HG02759 (cell line): Measurements from ENCODE around the gene GALNT17.

ENCODE experiments used
- ATAC-seq: cut with Tn5 transposase; IDR thresholded peaks from one replicate; pipeline ENCODE4 v1.9.1; 2021; ENCODE audit warnings: mild to moderate bottlenecking, moderate library complexity; ENCODE audit not compliant: unreplicated experiment

Gene GALNT17

DNA sequence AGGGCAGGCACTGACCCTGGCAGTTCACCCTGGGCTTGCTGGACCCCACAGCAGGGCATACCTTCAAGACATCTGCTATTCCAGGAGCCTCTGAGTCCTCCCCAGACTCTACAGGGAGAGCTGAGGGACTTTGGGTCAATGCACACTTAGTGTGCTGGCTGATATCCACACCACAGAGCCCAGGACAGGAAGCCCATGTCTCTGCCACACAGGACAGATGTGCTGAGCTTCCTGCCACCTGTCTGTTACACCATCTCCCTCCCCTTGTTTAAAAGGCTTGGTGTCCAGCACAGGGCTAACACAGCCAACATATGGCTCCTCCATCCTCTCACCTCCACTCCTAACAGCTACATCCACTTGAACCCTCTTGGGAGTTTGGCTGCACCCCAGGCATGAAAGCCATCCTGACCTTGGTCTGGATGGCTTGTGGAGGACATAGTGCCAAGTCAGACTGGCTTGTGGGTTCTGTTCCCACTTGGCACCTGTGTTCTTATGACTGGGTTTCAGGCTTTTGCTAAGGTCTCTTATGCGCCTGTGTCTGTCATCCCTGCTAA is 529.8 kb downstream of the GALNT17 start:
- no peak for ATAC-seq

DNA sequence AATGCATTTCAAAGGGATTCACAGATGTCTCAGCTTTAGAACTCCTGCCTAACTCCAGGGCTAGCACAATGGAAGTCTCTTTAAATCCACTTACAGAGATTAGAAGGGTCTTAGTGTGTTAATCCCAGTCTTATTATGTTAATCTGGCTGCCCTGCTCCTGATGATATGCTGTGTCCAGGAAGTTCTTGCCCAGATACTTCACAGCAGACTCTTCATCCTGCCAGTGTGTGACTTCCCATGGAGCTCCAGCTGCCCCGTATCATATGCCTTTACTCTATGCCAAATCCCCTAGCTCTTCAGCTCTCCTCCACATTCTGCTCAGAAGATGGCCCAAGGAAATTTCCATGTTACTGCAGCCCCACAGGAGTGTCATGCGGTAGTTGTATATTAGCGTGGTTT is 533.8 kb downstream of the GALNT17 start:
- ATAC-seq = no peak

DNA sequence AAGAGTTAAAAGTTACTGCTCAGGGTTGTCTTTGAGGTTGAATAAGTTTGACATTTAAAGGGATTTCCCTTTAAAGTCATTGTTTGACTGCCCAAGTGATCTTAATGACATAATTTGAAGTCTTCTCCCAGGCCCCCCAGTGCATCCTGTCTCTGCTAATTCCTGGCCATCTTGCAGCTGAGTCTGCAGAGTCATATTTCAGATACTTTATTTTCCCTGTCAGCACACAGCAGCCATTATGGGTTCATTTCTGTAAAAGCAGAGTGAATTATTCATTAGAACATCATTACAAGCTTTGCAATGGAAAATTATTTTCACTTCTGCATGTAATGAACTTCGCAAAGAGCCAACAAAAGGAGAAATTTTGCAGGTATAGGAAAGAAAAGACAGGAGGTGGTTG is 536.6 kb downstream of the GALNT17 start:
- ATAC-seq = no peak

DNA sequence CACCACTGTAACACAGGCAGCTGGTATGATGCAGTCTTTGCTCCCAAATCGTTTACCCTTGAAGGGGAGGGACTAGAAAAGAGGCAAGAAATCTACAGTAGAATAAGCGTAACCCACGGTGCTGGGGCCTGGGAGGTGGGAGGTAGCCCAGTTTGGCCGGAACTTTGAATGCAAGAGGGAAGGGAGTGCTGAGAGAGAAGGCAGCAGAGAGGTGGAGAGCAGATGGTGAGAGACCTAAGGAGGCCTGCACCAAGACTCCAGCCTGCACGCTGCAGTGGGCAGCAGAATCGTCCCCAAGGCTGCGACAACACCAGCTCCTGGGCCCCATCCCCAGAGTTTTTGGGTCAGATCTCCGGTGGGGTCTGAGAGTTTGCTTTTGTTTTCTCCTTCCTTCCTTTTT is 547.5 kb downstream of the GALNT17 start:
- ATAC-seq = no peak

DNA sequence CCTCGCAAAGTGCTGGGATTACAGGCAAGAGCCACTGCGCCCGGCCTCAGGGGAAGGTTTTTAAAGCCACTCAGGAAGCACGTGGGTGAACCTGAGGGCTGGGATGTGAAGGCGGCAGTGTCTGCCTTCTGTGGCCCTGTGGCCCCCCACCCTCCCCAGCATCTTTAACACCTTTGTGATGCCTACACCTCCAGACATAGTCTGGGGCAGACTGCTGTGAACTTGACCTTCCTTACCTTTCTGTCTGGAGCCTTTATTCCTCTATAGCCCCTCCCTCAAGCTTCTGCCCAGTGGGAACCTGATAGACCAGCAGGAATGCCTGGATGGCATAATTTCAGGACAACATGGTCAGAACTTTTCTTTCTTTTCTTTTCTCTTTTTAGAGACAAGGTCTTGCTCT is 550.2 kb downstream of the GALNT17 start:
- no peak for ATAC-seq

DNA sequence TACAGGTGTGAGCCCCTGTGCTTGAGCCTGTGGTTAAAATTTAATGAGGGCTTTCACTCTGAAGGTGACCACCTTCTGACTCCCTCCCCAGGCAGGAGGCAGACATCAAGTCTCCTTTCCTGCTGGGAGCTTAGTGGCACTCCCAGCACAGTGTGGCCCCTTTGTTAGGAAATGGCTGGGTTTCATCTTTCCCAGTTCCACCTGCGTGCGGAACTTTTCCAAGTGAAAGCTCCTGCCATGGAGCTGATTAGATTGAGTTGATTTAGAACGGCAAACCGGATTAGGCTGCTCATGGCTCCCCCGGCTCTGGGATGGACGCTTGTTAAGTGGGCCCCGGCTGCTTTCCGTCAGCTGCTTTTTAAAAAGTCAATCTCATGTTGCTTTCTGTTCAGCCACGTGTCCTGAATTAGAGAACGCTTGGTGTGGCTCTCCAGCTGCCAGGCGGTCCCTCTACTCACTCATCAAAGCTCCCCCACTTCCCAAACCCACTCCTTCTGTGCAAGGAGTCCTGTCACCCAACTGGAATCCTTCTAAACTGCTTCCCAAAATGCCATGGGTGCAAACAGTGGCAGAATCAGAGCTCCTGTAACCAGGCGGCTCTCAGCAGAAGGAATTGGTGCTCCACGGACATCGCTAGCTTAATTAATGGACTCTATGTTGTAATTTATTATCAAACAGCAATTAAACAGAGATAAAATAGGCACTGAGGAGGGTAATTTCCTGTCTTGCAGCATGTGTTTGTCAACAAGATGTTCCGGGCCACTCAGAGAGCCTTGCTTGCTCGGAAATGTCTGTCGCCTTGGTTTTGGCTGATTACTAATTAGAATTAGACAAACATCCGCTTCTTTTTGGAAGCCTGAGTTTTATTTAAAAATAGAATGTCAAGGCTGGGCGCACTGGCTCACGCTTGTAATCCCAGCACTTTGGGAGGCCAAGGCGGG is 551.2 kb downstream of the GALNT17 start:
- no peak for ATAC-seq

DNA sequence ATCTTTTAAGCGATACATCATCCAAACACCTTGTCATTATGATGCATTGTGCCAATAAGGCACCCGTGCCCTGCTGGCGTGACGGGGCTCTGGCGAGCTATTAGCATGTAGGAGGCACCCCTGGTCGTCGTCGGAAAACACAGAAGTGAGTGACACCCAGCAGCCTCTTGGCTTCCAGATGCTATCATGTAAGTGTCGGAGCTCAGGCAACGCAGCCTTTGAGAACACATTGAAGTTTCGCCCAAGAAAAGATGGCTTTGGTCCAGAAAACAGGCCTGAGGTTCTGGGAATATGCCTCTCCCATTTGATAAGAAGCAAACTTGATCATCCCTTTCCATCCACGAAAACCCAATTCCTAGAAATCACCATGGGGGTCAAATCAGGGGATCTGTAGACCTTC is 555.3 kb downstream of the GALNT17 start:
- no peak for ATAC-seq

DNA sequence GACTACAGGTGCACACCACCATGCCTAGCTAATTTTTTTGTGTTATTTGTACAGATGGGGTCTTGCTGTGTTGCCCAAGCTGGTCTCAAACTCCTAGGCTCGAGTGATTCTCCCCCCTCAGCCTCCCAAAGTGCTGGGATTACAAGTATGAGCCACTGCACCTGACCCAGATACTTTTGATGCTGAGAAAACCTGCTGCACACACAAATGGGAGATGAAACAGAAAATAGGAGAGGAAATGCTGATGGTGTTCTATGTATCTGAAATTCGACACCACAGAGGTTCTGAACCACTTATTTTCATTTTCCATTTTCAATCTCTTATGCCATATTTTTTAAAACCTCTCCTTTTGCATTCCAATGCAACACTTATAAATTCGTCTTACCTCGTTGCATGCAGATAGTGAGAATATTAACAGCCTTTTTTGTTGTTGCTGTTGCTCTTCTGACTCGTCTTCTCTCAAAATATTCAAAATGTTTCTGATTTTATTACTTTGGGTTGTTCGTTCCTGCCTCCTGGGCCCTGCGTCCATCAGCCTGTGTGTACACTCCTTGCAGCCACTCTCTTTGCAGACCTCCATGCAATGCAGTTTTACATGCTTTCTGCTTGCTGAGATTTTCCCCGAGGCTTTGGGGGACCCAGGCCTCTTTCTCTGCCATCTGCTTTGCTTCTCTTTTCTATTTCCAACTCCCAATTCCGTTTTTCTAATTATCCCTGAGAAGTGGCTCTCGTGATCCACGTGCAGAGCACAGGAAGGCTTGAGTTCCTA is 556.1 kb downstream of the GALNT17 start:
- no peak for ATAC-seq

DNA sequence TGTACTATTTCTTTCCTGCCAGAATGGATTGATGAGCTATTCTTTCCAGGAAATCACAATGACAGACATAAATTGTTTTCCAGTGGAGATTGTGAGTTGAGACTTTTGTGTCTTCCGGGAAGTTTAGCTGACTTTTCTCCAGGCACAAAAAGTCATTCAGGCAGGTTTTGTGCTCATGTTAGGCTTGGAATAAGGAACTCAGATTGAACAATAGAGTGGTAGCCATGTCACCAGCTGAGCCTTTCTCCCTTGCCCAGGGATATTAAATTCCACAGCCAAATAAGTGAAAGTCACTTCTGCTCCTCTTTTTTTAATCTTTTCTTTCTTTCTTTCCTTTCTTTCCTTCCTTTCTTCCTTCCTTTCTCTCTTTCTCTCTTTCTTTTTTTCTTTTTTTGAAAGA is 559.6 kb downstream of the GALNT17 start:
- ATAC-seq = no peak

DNA sequence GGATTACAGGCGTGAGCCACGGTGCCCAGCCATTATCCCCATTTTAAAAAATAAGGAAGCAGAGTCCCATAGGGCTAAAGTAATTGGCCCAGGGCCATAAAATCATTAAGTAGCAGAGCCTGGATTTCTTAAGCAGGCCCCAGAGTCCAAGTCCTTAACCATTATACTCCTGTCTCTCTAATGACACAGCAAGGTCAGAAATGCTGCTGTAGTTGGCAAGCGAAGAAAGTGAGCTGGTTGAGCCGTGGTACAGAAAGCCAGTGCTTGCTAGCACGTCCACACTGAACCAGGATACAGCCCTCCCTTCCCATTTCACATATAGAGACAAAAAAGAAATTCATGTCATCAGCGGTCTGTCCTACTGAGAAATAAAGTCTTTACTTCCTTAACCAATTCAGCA is 562.7 kb downstream of the GALNT17 start:
- no peak for ATAC-seq

DNA sequence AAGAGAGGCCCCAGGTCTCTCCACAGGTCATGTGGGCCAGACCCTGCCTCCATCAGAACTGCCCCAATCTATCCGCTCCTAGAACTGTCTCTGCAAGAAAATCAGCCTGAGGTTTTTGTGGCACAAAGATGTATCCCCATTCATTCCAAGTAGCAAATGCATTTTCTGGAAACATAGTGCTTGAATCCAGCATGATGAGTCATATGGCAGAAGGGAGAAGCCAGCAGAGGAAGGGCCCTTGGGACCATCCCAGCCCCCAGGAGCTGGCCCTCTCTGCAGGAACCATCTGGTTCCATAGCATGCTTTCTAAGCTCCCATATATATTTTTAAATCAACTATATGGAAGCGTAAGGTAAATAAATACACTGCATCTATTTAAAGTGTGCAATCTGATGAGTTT is 563.2 kb downstream of the GALNT17 start:
- no peak for ATAC-seq

DNA sequence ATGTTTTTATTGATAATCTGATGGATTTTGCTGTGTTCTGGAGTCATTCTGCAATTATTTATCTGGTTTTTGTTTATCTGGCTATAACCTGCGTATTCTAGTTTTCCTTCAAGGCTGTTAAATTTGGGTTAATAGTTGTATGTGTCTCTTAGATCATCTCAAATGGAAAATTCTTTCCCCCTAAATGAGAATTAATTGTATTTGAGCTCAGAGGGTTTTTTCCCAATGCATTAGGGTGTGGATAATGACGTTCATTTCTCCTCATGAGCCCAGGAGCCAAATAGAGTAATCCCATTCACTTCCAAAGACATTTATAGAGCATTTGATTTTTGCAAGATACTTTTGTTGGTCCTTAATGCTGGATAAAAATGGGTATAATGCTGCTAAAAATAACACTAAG is 564.6 kb downstream of the GALNT17 start:
- no peak for ATAC-seq

DNA sequence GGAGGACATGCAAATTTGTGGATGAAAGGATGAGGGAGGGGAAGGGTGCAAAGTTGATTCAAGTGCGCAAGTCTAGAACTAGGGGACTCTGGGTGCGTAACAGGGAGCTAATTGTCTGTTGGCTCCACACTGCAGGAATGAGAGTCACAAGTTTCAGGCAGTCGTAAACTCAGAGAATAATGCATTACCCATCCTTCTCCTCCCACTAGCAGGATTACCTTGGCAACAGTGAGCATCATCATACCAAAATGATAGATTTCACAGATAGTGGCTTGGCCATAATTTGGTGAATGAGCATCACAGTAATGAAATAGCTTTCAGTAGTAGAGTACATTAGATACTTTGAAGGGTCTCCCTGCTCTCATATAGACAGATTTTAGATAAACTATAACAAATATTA is 565.5 kb downstream of the GALNT17 start:
- ATAC-seq = no peak

DNA sequence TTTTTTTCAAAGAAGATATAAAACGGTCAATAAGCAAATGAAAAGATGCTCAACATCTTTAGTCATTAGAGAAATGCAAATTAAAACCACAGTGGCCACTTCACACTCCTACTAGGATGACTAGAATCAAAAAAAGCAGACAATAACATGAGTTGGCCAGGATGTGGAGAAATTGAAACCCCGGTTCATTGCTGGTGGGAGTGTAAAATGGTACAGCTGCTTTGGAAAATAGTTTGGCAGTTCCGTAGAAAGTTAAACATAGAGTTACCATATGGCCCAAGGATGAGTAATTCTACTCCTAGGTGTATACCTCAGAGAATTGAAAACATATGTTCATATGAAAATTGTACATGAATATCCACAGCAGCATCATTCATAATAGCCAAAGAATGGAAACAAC is 573.3 kb downstream of the GALNT17 start:
- ATAC-seq = no peak

DNA sequence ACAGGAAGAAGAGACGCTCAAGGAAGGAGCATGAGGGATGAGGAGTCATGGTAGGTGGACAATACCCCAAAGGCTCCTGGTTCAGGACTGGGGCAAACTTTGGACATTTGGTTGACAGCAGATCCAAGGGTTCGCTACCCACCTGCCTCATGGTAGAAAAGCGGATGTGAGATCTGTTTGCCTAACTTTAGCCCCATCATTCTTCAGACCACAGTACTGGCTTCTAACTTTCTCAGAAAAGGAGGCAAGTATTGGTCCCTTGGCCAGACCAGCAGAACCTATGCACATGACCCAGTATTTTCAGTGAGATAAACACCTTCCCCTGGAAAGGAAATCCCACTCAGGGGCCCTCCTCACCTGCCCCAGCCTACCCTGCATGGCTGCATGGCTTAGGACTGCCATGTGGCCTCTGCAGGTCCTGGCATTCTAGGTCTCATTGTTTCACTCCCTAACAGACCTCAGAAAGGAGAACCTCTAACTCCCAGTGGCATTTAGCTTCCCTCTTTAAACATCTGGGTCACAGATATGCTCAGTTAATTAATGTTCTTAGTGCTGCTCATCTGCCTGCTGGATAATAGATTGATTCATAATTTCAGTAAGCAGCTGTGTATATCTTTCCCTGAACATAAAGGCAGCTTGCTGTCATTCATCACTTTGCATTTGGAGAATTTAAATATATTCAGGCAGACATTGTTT is 574.1 kb downstream of the GALNT17 start:
- ATAC-seq = no peak

DNA sequence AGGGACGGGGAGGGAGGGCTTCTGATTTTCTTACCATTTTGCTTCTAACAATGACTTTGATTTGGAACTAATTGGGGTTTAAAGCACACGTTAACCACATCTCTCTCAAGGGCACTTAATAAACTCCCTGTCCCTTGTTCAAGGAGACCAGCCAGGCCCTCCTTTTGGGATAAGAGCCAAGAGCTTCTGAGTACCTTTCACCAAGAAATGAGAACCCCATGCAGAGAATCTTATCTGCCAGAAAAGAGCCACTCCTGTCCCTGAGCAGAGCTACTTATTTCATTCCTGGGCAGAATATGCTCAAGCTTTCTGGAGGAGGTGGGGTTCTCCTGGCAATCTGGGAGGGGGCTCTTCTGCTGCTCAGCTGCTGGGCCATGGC is 574.6 kb downstream of the GALNT17 start:
- no peak for ATAC-seq

DNA sequence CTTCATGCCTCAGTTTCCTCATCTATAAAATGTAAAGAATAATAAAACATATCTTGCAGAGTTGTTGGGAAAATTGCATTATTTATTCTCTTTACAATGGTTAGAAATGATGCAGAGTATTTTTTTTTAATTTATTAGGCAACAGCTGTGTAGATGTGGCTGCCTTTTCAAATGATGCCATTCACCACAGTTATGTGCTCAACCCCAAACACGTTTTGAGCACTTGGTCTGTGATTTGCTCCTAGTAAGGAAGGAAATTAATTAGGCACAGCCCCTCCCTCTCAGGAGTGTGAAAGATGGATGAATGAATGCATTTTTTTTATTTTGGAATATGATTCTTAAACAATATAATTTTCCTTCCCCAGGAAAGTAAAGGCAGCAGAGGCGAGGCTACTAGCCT is 575.1 kb downstream of the GALNT17 start:
- ATAC-seq = no peak

DNA sequence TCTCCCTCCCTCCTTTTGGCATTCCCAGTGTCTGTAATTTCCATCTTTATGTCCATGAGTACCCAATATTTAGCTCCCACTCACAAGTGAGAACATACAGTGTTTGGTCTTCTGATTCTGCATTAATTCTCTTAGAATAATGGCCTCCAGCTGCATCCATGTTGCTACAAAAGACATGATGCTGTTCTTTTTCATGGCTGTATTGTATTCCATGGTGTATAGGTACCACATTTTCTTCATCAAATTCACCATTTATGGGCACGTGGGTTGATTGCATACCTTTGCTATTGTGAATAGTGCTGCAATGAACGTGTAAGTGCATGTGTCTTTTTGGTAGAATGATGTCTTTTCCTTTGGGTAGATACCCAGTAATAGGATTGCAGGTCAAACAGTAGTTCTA is 576.8 kb downstream of the GALNT17 start:
- ATAC-seq = no peak

DNA sequence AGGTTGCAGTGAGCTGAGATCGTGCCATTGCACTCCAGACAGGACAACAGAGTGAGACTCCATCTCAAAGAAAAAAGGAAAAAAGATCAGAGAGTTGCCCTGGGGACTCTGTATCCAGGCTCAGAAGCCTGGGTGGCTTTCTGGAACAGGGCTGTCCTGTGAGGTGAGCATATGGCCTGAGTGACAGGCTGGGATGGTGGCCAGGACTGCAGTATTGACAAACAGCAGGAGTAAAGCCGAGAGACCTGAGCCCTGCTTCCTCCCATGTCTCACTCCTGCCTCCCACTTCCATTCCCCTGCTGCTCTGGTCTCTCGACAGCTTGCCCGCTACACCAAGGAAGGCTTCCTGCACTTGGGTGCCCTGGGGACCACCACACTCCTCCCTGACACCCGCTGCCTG is 578.5 kb downstream of the GALNT17 start:
- no peak for ATAC-seq

DNA sequence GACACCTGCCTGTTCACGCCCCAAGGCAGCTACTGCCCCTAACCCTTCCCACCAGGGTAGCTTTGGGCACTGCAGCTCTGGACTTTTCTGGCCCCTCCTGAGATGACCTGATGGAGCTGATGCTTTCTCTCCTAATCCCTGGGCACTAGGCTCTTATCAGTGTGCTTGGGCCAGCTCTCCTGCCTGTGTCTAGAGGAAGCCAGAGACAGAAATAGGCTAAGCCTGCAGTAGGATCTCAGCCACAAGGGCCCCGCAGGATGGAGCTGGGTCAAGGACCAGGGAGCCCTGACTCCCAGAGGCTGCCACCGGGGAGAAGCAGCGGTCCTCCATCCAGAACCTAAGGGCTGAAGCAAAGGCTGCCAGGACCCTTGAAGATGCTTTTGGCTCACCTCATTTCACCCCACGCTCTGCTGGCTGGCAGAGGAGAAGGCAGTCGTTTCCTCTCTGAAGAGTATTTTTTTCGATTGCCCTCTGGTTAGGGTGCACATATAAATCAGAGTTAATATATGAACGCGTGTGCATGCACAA is 580.8 kb downstream of the GALNT17 start:
- no peak for ATAC-seq

DNA sequence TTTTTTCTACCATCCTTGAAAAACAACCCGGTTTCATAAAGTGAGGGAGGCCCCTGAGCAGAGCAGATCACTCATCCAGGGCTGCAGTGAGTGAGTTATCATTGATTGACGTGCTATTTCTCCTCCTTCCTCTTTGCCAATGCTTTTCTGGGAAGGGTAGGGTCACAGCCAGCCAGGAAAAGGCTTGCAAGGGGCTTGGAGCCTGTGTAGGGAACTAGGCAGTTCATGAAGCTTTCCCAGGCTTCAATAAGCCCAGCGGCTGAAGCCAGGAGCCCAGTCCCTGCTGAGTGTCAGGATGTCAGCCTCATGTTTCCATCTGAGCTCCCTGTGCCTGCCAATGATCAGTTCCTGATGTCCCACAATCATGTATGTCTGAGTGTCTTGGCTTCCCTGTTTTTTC is 584.7 kb downstream of the GALNT17 start:
- ATAC-seq = no peak
